OCI-LY7 (cell line): ENCODE measurements around the gene RXFP1.

Source experiments
- EZH2phosphoT487 ChIP-seq: fragments of 200-600 bp; sonication (generic); IDR thresholded peaks from 2 replicates; pipeline ENCODE4 v1.6.1; 2018; ENCODE audit warnings: low read depth, borderline replicate concordance, mild to moderate bottlenecking, mixed run types, antibody characterized with exemption, low read length, moderate library complexity, mixed read lengths
- TF ChIP-seq, protein P1 (sequence below): fragments of 200-600 bp; sonication (generic); conservative IDR thresholded peaks from 2 replicates; pipeline ENCODE4 v1.5.1; 2014; ENCODE audit warnings: mild to moderate bottlenecking, antibody characterized with exemption, low read length, moderate library complexity, mixed read lengths

DNA sequence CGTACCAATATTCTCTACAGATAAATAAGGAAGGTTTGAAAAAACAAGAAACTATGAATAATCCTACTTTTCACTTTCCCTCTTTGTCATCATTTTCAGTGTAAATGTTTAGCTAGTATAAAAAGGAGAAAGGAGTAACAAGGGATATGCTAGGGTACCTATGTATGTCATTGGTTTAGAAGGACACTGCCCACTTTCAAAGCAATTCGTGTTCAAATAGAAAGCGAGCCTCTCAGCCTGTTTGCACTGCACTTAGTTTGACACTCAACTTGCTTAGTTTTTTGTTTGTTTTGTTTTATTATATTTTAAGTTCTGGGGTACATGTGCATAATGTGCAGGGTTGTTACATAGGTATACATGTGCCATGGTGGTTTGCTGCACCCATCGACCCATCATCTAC is 21.6 kb upstream of the RXFP1 start:
- TF ChIP-seq, protein P1, sequence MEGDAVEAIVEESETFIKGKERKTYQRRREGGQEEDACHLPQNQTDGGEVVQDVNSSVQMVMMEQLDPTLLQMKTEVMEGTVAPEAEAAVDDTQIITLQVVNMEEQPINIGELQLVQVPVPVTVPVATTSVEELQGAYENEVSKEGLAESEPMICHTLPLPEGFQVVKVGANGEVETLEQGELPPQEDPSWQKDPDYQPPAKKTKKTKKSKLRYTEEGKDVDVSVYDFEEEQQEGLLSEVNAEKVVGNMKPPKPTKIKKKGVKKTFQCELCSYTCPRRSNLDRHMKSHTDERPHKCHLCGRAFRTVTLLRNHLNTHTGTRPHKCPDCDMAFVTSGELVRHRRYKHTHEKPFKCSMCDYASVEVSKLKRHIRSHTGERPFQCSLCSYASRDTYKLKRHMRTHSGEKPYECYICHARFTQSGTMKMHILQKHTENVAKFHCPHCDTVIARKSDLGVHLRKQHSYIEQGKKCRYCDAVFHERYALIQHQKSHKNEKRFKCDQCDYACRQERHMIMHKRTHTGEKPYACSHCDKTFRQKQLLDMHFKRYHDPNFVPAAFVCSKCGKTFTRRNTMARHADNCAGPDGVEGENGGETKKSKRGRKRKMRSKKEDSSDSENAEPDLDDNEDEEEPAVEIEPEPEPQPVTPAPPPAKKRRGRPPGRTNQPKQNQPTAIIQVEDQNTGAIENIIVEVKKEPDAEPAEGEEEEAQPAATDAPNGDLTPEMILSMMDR: no peak
- no peak for TF ChIP-seq EZH2phosphoT487
